MM.1S (cell line): ENCODE measurements around the gene ACTR1B.
"Not testable (repeated sequence)": the region's sequence is repeated elsewhere in the genome, so short reads cannot be mapped to it uniquely, and the experiment has no call there.

ENCODE experiments used
- DNase-seq: peaks from one replicate; pipeline ENCODE4 v3.0.0-alpha.2; 2015
- H2AFZ ChIP-seq: fragments of 300-600 bp; sonication (generic); 2 replicates; pipeline ENCODE4 v1.6.0; 2016; ENCODE audit warnings: antibody characterized with exemption, low read length
- H3F3A ChIP-seq: fragments of 300-600 bp; sonication (generic); 2 replicates; pipeline ENCODE4 v1.6.1; 2016; ENCODE audit warnings: mild to moderate bottlenecking, antibody characterized with exemption, low read length, moderate library complexity, mixed read lengths; ENCODE audit not compliant: insufficient read depth
- H3K27ac ChIP-seq: fragments of 300-600 bp; sonication (generic); 2 replicates; pipeline ENCODE4 v1.5.1; 2016; ENCODE audit warnings: mild to moderate bottlenecking, low read length
- H3K27me3 ChIP-seq: fragments of 300-600 bp; sonication (generic); replicated peaks from 2 replicates; pipeline ENCODE4 v1.6.0; 2016; ENCODE audit warnings: low read length; ENCODE audit not compliant: insufficient read depth
- H3K36me3 ChIP-seq: fragments of 300-600 bp; sonication (generic); replicated peaks from 2 replicates; pipeline ENCODE4 v1.6.1; 2016; ENCODE audit warnings: mild to moderate bottlenecking, low read length, mixed read lengths; ENCODE audit not compliant: insufficient read depth
- H3K4me1 ChIP-seq: fragments of 300-600 bp; sonication (generic); 2 replicates; pipeline ENCODE4 v1.6.1; 2016; ENCODE audit warnings: low read length, mixed read lengths
- H3K4me2 ChIP-seq: fragments of 300-600 bp; sonication (generic); 2 replicates; pipeline ENCODE4 v1.6.0; 2016; ENCODE audit warnings: low read depth, low read length
- H3K4me3 ChIP-seq: fragments of 300-600 bp; sonication (generic); 2 replicates; pipeline ENCODE4 v1.5.1; 2016; ENCODE audit warnings: low read length, mixed read lengths
- H3K79me2 ChIP-seq: fragments of 300-600 bp; sonication (generic); 2 replicates; pipeline ENCODE4 v1.6.1; 2016; ENCODE audit warnings: mixed run types, low read length, mixed read lengths
- H3K9ac ChIP-seq: fragments of 300-600 bp; sonication (generic); 2 replicates; pipeline ENCODE4 v1.6.1; 2016; ENCODE audit warnings: low read length, mixed read lengths
- H3K9me2 ChIP-seq: fragments of 300-600 bp; sonication (generic); replicated peaks from 2 replicates; pipeline ENCODE4 v1.6.1; 2016; ENCODE audit warnings: mild to moderate bottlenecking, low read length, mixed read lengths; ENCODE audit not compliant: insufficient read depth
- H3K9me3 ChIP-seq: fragments of 300-600 bp; sonication (generic); replicated peaks from 2 replicates; pipeline ENCODE4 v1.6.1; 2016; ENCODE audit warnings: mild to moderate bottlenecking, low read length, mixed read lengths; ENCODE audit not compliant: insufficient read depth
- H4K20me1 ChIP-seq: fragments of 300-600 bp; sonication (generic); 2 replicates; pipeline ENCODE4 v1.6.1; 2016; ENCODE audit warnings: mild to moderate bottlenecking, low read length, moderate library complexity, mixed read lengths; ENCODE audit not compliant: insufficient read depth
- EZH2 ChIP-seq: fragments of 300-600 bp; sonication (generic); optimal IDR thresholded peaks from 2 replicates; pipeline ENCODE3; 2017; ENCODE audit warnings: low read depth, mild to moderate bottlenecking, antibody characterized with exemption, low read length, mixed read lengths
- EZH2phosphoT487 ChIP-seq: fragments of 300-600 bp; sonication (generic); IDR thresholded peaks from 2 replicates; pipeline ENCODE4 v1.6.1; 2018; ENCODE audit warnings: antibody characterized with exemption, low read length
- TF ChIP-seq, protein P1 (sequence below): fragments of 300-600 bp; sonication (generic); IDR thresholded peaks from 2 replicates; pipeline ENCODE4 v1.5.1; 2016; ENCODE audit warnings: antibody characterized with exemption, low read length, mixed read lengths

The ACTR1B gene

DNA sequence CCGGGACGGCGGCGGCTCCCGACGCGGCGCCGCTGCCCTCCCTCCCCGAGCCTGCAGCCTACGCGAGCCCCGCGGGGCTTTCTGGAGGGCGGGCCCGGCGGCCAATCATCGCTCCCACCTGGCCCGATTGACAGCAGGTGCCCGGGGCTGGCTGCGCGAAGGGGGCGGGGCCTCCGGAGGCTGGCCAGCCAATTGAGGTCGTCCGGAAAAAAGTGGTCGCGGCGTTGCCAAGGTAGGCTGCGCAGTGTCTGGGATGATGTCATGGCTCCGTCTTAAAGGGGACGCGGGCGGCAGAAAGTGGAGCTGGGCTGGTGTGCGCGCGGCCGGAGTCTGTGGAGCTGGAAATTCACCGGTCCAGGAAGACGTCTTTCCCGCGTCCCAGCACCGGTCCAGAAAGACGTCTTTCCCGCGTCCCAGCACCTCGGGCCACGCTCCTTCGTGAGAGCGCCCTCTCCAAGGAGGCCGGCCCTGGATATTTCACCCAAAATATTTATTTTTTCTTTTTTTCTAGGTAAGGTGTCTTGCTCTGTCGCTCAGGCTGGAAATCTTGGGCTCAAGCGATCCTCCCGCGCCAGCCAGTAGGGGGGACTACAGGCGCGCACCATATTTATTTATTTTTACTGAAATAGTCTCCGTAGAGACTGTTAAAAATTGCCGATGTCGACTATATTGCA is at the start of gene ACTR1B:
Gene ACTR1B, minus strand, starts transcription at position 83 of the 674 bp plus-strand sequence. CDS start 154 bp downstream, outside the sequence.
- Histone ChIP-seq H3K79me2 (peaks cover 38% of the 10 kb centered on the region), H3K27me3 (no peaks in the 10 kb centered on the region), H3F3A (peaks cover 10% of the 10 kb centered on the region; the same call in 1 of the 2 replicates), H3K4me2 (peak within 1 kb of the TSS; percentile 78), H3K9ac (peak within 1 kb of the TSS; percentile 96), H3K4me1 (peaks cover 9% of the 10 kb centered on the region; the same call in 1 of the 2 replicates), H3K4me3 (peak within 1 kb of the TSS; percentile 86), H4K20me1 (no peaks in the 10 kb centered on the region), H3K27ac (peak within 1 kb of the TSS; percentile 96), H3K9me2 (no peaks in the 10 kb centered on the region), H3K36me3 (no peaks in the 10 kb centered on the region), H3K9me3 (no peaks in the 10 kb centered on the region), H2AFZ (peak within 1 kb of the TSS; percentile 96)
- peak; percentile 99 for DNase-seq
- TF ChIP-seq, protein P1, sequence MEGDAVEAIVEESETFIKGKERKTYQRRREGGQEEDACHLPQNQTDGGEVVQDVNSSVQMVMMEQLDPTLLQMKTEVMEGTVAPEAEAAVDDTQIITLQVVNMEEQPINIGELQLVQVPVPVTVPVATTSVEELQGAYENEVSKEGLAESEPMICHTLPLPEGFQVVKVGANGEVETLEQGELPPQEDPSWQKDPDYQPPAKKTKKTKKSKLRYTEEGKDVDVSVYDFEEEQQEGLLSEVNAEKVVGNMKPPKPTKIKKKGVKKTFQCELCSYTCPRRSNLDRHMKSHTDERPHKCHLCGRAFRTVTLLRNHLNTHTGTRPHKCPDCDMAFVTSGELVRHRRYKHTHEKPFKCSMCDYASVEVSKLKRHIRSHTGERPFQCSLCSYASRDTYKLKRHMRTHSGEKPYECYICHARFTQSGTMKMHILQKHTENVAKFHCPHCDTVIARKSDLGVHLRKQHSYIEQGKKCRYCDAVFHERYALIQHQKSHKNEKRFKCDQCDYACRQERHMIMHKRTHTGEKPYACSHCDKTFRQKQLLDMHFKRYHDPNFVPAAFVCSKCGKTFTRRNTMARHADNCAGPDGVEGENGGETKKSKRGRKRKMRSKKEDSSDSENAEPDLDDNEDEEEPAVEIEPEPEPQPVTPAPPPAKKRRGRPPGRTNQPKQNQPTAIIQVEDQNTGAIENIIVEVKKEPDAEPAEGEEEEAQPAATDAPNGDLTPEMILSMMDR = peak; percentile 60
- TF ChIP-seq EZH2 = no peak

DNA sequence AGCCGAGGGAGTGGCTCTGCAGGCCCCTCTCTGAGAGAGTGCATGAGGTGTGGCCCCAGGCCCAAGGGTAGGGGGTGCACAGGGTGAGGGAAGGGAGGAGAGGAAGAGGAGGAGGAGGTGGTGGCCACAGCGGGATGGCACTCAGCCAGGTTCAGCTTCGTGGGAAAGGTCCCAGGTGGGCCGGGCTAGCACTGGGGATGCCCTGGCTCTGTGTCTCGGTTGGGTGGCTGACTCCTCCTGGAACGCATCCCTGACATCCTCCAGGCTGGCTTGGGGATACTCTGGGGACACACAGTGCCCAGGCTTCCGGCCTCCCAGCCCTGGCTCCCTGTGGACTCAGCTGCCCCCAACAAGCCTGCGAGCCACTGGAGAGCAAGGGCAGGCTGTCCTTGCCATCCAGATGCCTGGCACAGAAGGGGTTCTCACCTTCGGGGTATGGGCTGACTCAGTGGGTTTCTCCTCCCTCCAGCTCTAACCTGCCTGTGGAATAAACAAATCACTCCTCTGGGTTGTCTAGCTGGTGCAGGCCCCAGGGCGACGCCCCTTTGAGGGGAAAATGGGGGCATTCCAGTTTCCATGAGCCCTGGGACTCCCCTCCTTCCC is 49.0 kb upstream of the ACTR1B start:
- Histone ChIP-seq H3K4me2 (no peak overlapping the region), H4K20me1 (no peaks in the 10 kb centered on the region), H3K4me1 (no peaks in the 10 kb centered on the region), H3K4me3 (no peak overlapping the region), H3K9ac (no peak overlapping the region), H3K9me3 (no peaks in the 10 kb centered on the region), H3K36me3 (no peaks in the 10 kb centered on the region), H3K27ac (no peak overlapping the region), H2AFZ (no peak overlapping the region), H3F3A (no peaks in the 10 kb centered on the region), H3K79me2 (no peaks in the 10 kb centered on the region), H3K9me2 (no peaks in the 10 kb centered on the region), H3K27me3 (no peaks in the 10 kb centered on the region; the same call in 1 of the 2 replicates)
- no peak for DNase-seq
- TF ChIP-seq, protein P1 = no peak
- TF ChIP-seq EZH2phosphoT487 (no peak), EZH2 (no peak)

DNA sequence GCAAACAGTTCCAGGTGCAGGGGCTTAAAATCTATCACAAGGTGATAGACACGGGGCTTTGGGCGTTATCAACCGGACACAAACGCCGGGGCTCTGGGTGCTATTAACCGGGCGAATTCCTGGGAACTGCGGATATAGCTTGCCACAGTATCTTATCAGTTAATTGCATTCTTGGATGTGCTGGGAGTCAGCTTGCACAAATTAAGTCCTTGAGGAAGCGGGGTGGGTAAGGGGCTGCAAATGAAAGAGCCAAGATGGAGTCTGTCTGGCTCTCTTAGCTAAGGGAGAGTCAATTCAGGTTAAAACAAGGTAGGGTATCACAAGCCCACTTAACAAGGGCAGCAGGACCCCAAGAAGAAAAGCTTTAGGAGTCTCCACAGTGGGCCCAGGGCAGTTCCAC is 48.3 kb upstream of the ACTR1B start:
- H2AFZ ChIP-seq, H3K9me2 ChIP-seq, H4K20me1 ChIP-seq, H3K27me3 ChIP-seq, H3K9ac ChIP-seq, H3K36me3 ChIP-seq, H3K4me3 ChIP-seq, H3K79me2 ChIP-seq, DNase-seq, H3K4me2 ChIP-seq, H3K9me3 ChIP-seq, H3K27ac ChIP-seq, H3K4me1 ChIP-seq, H3F3A ChIP-seq: not testable (repeated sequence)

DNA sequence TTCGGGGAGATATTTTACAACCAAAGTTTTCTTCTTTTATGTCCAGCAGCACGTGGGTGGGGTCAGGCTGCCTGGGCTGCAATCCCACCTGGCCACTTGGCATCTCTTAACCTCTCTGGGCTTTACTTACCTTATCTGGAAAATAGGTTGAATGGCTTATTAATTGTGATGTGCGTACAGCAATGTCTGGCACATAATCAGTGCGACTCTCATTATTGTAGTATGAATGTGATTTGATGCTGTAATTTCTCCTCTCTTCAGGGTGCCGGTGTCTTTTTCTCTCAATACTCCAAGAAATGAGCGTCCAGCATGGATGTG is 47.5 kb upstream of the ACTR1B start:
- no peaks in the 10 kb centered on the region for H3K79me2 ChIP-seq
- no peak overlapping the region for H3K9ac ChIP-seq
- H3F3A ChIP-seq = no peaks in the 10 kb centered on the region
- no peaks in the 10 kb centered on the region for H3K4me1 ChIP-seq
- H3K4me3 ChIP-seq = no peak overlapping the region
- TF ChIP-seq, protein P1 = no peak
- TF ChIP-seq EZH2 (no peak), EZH2phosphoT487 (no peak)
- H2AFZ ChIP-seq = no peak overlapping the region
- H4K20me1 ChIP-seq = no peaks in the 10 kb centered on the region
- no peak for DNase-seq
- no peaks in the 10 kb centered on the region for H3K9me3 ChIP-seq
- H3K4me2 ChIP-seq = no peak overlapping the region
- no peak overlapping the region for H3K27ac ChIP-seq
- no peaks in the 10 kb centered on the region for H3K36me3 ChIP-seq
- H3K9me2 ChIP-seq = no peaks in the 10 kb centered on the region
- H3K27me3 ChIP-seq = no peaks in the 10 kb centered on the region; the same call in 1 of the 2 replicates
